Astrocyte (in vitro differentiated cells and primary cell): Measurements from ENCODE around the gene ADGRA1. TPM values are rescaled to one million over a fixed set of nuclear protein-coding genes. Genes with fewer than 3 reads are reported as not detected.

Experiments
- DNase-seq: peaks from one replicate; pipeline ENCODE4 v3.0.0-alpha.2; 2010; ENCODE audit warnings: low read depth
- FAIRE-seq: peaks from 2 replicates; lab custom pipeline; 2011; peaks lifted over from hg19 to GRCh38; lab: Jason Lieb, UNC
- H2AFZ ChIP-seq: 2 replicates; pipeline ENCODE4 v1.6.0; 2012; ENCODE audit warnings: low read depth, low read length, inconsistent platforms
- H3K27ac ChIP-seq: 2 replicates; pipeline ENCODE4 v1.5.1; 2011; ENCODE audit warnings: low read depth, low read length, inconsistent platforms
- H3K27me3 ChIP-seq: 2 replicates; pipeline ENCODE4 v1.6.0; 2011; ENCODE audit warnings: low read length, inconsistent platforms; ENCODE audit not compliant: insufficient read depth
- H3K36me3 ChIP-seq: 2 replicates; pipeline ENCODE4 v1.5.1; 2011; ENCODE audit warnings: low read length, inconsistent platforms; ENCODE audit not compliant: insufficient read depth
- H3K4me1 ChIP-seq: 2 replicates; pipeline ENCODE4 v1.5.1; 2011; ENCODE audit warnings: low read length, inconsistent platforms; ENCODE audit not compliant: insufficient read depth
- H3K4me2 ChIP-seq: 2 replicates; pipeline ENCODE4 v1.6.0; 2012; ENCODE audit warnings: low read length, inconsistent platforms
- H3K4me3 ChIP-seq: 2 replicates; pipeline ENCODE4 v1.5.1; 2011; ENCODE audit warnings: low read depth, mild to moderate bottlenecking, low read length, inconsistent platforms; ENCODE audit not compliant: insufficient read depth
- H3K79me2 ChIP-seq: 2 replicates; pipeline ENCODE4 v1.6.0; 2012; ENCODE audit warnings: mild to moderate bottlenecking, low read length, inconsistent platforms; ENCODE audit not compliant: insufficient read depth
- H3K9ac ChIP-seq: 2 replicates; pipeline ENCODE4 v1.6.0; 2012; ENCODE audit warnings: mild to moderate bottlenecking, low read length, inconsistent platforms
- H3K9me3 ChIP-seq: 2 replicates; pipeline ENCODE4 v1.5.1; 2012; ENCODE audit warnings: low read depth, mild to moderate bottlenecking, low read length, inconsistent platforms; ENCODE audit not compliant: insufficient read depth
- H4K20me1 ChIP-seq: 2 replicates; pipeline ENCODE4 v1.6.0; 2012; ENCODE audit warnings: low read length, inconsistent platforms; ENCODE audit not compliant: insufficient read depth
- H3K27ac Mint-ChIP-seq: one replicate; pipeline ENCODE4 v1.8.0; 2021; ENCODE audit warnings: mild to moderate bottlenecking, mixed read lengths; ENCODE audit not compliant: unreplicated experiment
- H3K27me3 Mint-ChIP-seq: one replicate; pipeline ENCODE4 v1.8.0; 2021; ENCODE audit warnings: low read depth, mixed read lengths; ENCODE audit not compliant: unreplicated experiment
- H3K36me3 Mint-ChIP-seq: one replicate; pipeline ENCODE4 v1.8.0; 2021; ENCODE audit warnings: low read depth, mixed read lengths; ENCODE audit not compliant: unreplicated experiment
- H3K4me1 Mint-ChIP-seq: one replicate; pipeline ENCODE4 v1.8.0; 2021; ENCODE audit warnings: low read depth, mixed read lengths; ENCODE audit not compliant: unreplicated experiment
- H3K4me3 Mint-ChIP-seq: one replicate; pipeline ENCODE4 v1.8.0; 2021; ENCODE audit warnings: mild to moderate bottlenecking, moderate library complexity, mixed read lengths; ENCODE audit not compliant: unreplicated experiment
- H3K9me3 Mint-ChIP-seq: one replicate; pipeline ENCODE4 v1.8.0; 2021; ENCODE audit warnings: mild to moderate bottlenecking, mixed read lengths; ENCODE audit not compliant: unreplicated experiment
- CTCF ChIP-seq: IDR thresholded peaks from 2 replicates; pipeline ENCODE4 v1.5.1; 2011; ENCODE audit warnings: low read depth, mild to moderate bottlenecking, inconsistent platforms, low read length, moderate library complexity; ENCODE audit not compliant: insufficient read depth
- EZH2 ChIP-seq: IDR thresholded peaks from 2 replicates; pipeline ENCODE4 v1.6.1; 2012; ENCODE audit warnings: mild to moderate bottlenecking, low read length, inconsistent platforms; ENCODE audit not compliant: insufficient read depth
- total RNA-seq: library from RNA; stranded (reverse); gene quantifications from 2 replicates; pipeline ENCODE4 v1.2.1, GENCODE V29; 2021

ADGRA1 gene
- total RNA-seq, 1 donor from 2014 or later, result not detected

GRCh38 chr10:133176546-133176945, 88.8 kb downstream of the ADGRA1 start:
- Histone ChIP-seq H3K9ac (no peak overlapping the region), H3K9me3 (peaks cover 17% of the 10 kb centered on the region), H4K20me1 (no peaks in the 10 kb centered on the region), H3K4me3 (no peak overlapping the region), H3K4me1 (no peaks in the 10 kb centered on the region), H3K79me2 (no peaks in the 10 kb centered on the region), H3K27ac (no peak overlapping the region), H3K27me3 (no peaks in the 10 kb centered on the region), H3K4me2 (no peak overlapping the region), H2AFZ (no peak overlapping the region), H3K36me3 (no peaks in the 10 kb centered on the region)
- DNase-seq, result no peak
- Mint-ChIP-seq H3K9me3 (peaks cover 10% of the 10 kb centered on the region), H3K27me3 (peaks cover 26% of the 10 kb centered on the region), H3K36me3 (peaks cover 7% of the 10 kb centered on the region), H3K4me1 (no peaks in the 10 kb centered on the region), H3K27ac (no peak overlapping the region), H3K4me3 (no peak overlapping the region)
- TF ChIP-seq CTCF, result no peak
- no peak for TF ChIP-seq EZH2
- FAIRE-seq, result no peak

DNA sequence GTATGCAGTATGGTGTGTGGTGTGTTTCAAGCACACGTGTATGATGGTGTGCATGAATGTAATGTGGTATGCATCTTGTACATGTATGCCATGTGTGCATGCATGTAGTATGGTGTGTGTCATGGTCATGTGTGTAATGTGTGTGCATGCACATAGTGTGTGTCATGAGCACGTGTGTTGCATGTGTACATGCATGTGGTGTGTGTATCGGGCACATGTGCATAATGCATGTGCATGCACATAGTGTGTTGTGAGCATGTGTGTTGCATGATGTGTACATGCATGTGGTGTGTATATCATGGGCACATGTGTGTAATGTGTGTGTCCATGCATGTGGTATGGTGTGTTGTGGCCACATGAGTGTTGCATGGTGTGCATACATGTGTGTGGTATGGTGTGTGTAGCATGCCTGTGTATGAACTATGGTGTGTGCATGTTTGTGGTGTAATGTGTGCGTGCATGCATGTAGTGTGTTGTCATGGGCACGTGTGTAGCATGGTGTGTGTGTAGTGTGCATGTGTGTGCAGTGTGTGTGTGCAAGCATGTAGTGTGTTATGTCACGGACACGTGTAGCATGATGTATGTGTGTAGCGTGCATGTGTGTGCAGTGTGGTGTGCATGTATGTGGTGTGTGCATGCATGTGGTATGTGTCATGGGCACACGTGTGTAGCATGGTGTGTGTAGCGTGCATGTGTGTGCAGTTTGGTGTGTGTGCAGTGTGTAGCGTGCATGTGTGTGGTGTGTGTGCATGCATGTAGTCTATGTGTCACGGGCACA, 89.8 kb downstream of the ADGRA1 start:
- Histone ChIP-seq H3K27ac (no peak overlapping the region), H4K20me1 (no peaks in the 10 kb centered on the region), H3K27me3 (no peaks in the 10 kb centered on the region), H3K36me3 (no peaks in the 10 kb centered on the region), H3K4me3 (no peak overlapping the region), H2AFZ (no peak overlapping the region), H3K9me3 (peaks cover 17% of the 10 kb centered on the region), H3K79me2 (no peaks in the 10 kb centered on the region), H3K9ac (no peak overlapping the region), H3K4me2 (no peak overlapping the region), H3K4me1 (no peaks in the 10 kb centered on the region)
- H3K27ac Mint-ChIP-seq, result no peak overlapping the region
- no peaks in the 10 kb centered on the region for H3K4me1 Mint-ChIP-seq
- peaks cover 30% of the 10 kb centered on the region for H3K27me3 Mint-ChIP-seq
- H3K9me3 Mint-ChIP-seq, result peaks cover 10% of the 10 kb centered on the region
- DNase-seq (no peak), FAIRE-seq (no peak)
- peaks cover 7% of the 10 kb centered on the region for H3K36me3 Mint-ChIP-seq
- TF ChIP-seq EZH2 (no peak), CTCF (no peak)
- no peak overlapping the region for H3K4me3 Mint-ChIP-seq

DNA sequence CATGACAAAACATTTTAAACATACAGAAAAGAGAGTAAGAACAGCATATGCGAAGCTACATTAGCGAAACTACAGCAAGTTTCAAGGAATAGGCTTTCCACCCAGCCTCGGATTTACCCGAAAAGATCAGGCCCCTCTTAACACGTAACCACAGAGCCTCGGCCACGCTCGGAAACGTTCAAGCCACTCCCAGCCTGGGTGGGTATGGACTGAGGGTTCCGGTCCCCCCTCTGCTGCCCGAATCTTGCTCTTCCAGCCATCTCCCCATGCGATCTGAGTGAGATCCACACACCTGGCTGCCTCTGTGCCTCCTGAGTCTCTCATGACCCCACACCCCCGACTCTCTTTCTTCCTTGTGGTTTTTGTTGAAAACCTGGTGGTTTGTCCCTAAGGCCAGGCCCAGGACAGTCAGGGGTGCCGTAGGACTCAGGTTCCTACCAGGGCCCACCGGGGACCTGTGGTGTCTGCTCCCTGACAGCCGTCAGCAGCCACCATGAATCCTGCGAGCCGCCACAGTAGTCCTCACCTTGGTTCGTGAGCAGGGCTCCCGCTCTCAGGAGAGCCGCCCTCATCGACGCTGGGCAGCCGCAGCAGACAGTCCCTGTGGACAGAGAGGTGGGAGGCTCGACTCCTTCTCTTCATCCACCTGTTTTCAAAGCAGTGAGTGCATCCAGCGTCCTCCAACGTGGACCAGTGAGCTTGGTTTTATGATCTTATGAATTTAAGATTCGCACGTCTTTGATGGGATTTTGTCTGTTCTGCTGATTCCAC, 90.8 kb downstream of the ADGRA1 start:
- no peaks in the 10 kb centered on the region for H3K4me1 ChIP-seq
- Mint-ChIP-seq H3K9me3 (peaks cover 5% of the 10 kb centered on the region), H3K27ac (no peak overlapping the region), H3K4me1 (no peaks in the 10 kb centered on the region), H3K36me3 (peaks cover 2% of the 10 kb centered on the region), H3K4me3 (no peak overlapping the region), H3K27me3 (peaks cover 24% of the 10 kb centered on the region)
- FAIRE-seq, result no peak
- H3K27ac ChIP-seq, result no peak overlapping the region
- no peak for TF ChIP-seq EZH2
- no peak for TF ChIP-seq CTCF
- H3K9ac ChIP-seq, result no peak overlapping the region
- DNase-seq, result no peak
- H3K36me3 ChIP-seq, result no peaks in the 10 kb centered on the region
- peaks cover 17% of the 10 kb centered on the region for H3K9me3 ChIP-seq
- no peak overlapping the region for H2AFZ ChIP-seq
- no peak overlapping the region for H3K4me2 ChIP-seq
- no peaks in the 10 kb centered on the region for H3K79me2 ChIP-seq
- H4K20me1 ChIP-seq, result no peaks in the 10 kb centered on the region
- no peak overlapping the region for H3K4me3 ChIP-seq
- H3K27me3 ChIP-seq, result no peaks in the 10 kb centered on the region
